GM19328 (cell line): Measurements from ENCODE around the gene TBC1D16.

Experiments
- ATAC-seq: cut with Tn5 transposase; IDR thresholded peaks from one replicate; pipeline ENCODE4 v1.9.1; 2021; ENCODE audit warnings: mild to moderate bottlenecking, moderate library complexity; ENCODE audit not compliant: unreplicated experiment

Gene TBC1D16

DNA sequence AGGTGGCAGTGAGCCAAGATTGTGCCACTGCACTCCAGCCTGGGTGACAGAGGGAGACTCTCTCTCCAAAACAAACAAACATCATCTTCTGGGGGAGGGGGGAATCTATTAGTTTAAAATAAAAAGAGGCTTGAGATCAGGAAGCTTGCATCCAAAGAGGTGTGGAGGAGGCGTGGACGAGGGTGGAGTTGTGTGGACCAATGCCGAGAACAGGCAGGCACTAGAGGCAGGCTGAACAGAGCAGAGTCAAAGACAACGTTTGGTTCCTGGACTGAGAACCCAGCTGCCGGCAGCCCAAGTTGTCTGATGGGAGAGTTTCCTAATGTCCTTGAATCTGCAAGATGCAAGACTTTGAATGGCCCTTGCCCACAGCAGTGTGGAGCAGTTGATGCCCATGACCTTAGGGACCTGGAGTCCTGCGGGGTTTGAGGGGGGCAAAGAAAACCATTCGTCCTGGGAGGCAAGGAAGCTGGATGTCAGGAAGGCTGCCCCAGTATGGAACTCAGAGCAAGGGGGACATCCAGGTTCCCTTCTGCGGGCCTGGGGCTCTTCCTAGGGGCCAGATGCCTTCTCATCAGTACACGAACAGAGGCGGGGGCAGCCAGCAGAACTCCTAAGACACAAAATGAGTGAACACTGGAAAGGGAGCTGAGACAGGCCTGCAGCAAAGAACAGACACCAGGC lies 9.2 kb downstream of the TBC1D16 start:
- ATAC-seq = no peak

DNA sequence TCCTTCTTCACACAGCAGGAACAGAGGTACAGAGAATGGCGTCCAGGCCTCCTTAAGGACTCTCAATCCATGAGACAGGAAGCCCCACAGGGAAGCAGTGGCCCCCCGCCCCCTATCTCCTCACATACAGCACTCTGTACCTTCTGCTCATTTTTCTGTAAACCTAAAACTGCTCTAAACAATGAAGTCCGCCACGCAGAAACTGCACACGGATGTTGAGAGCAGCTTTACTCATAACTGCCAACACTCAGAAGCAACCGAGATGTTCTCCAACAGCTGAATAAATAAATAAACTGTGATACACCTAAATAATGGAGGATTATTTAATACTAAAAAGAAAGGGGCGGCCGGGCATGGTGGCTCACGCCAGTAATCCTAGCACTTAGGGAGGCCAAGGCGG lies 9.9 kb downstream of the TBC1D16 start:
- ATAC-seq = no peak

DNA sequence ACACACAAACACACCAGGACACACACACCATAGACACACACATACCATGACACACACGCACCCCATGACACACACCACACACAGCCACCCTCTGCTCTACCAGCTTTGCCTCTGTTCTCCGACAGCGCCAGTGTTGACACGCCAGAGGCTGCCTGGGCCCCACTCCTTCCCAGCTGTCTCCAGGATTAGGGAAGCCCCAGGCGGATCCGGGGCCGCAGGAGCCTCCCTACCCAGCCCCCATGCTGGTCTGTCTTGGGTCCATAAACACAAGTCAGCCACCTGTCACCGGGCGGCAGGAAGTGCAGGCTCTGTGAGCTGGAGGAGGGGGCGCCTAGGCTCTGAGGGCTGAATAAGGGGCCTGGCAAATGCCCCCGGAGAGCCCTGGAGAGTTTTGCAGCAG lies 10.5 kb downstream of the TBC1D16 start:
- ATAC-seq = no peak

DNA sequence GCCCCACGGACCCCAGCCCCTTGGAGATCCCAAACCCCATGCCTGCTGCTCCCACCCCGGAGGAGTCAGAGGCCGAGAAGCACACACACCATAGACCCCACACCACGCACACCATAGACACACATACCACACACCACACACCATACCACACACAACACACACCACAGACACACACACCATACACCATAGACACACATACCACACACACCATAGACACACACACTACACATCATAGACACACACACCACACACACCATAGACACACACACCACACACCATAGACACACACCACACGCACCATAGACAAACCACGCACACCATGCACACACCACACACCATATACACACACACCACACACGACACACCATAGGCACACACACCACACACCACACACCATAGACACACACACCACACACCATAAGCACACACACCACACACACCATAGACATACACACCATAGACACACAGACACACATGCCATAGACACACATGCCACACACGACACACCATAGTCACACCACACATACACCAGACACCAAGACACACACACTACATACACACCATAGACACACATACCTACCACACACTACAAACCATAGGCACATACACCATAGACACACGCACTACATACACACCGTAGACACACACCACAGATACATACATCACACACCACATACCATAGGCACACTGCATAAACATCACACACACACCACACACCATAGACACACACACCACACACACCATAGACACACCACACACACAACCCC lies 11.3 kb downstream of the TBC1D16 start:
- no peak for ATAC-seq

DNA sequence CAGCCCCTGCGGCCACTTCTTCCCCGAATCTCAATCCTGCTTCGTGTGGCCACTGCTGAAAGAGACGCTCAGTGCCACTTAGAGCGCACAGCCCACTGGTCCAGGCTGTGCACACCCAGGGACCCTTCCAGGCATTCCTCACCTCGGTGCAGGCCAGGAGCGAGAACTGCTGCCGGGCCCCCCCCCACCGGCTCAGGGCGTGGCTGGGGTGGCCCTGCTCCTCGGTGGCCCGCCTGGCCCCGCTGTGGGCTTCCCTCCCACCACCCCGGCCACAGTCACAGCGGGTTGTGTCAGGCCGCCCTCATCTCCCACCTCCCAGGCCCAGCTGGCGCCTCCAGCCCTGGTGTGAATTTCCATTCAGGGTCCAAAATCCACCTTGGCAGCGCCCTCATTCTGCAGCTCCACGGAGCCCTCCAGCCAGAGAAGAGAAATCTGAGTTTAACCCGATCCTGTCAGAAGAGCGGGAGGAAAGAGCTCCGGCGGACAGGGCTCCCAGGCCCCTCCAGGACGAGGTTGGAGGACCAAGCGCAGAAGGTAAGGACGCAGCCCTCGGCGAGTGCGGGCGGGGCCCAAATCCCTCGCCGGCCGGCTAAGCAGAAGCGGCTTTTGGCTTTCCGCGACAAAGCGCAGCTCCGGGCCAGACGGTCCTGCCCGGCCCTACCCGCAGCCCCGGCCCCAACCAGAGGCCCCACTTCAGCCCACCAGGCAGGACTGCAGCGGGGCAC lies 12.0 kb downstream of the TBC1D16 start:
- ATAC-seq = no peak

DNA sequence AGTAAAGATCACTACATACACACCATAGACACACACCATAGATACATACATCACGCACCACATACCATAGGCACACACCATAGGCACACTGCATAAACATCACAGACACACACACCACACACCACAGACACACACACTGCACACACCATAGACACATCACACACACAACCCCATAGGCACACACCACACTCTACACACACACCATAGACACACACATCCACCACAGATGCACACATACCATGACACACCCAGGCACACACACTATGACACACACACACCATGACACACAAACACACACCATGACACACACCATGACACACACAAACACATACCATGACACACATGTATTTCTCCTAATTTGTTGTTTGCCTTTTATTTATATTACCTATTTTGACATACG lies 14.1 kb downstream of the TBC1D16 start:
- ATAC-seq = no peak

DNA sequence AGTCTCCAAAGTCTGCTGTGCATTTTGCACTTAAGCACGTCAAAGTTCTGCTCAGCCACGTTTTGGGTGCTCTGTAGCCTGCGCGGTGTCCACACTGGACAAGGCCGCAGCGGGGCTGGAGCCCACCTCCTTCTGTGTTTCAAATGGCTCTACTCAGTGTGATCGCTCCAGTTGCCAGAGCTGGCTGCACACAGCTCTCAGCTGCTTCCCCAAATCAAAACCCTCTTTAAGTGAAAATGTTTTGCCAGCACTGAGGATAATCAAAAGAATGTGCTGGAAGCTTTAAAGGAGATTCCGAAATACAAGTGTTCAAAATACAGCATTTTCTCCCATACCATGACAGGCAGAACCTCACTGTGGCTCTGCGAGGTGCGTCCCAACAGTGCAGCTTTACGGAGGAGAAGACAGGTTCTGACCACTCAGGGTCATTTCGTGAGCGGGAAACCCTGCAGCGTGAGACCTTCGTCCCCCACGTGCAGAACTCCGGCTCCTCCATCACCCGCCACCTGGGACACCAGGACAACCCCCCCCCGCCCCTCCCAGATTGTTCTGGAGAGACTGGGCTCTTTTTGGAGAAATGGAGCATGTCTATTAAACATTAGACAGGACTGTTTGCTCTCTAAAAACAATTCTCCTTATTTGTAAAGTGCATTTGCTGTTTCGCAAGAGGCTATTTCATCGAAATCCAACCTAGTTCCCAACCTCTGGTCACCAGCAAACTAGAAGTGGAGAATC lies 16.6 kb downstream of the TBC1D16 start:
- no peak for ATAC-seq

DNA sequence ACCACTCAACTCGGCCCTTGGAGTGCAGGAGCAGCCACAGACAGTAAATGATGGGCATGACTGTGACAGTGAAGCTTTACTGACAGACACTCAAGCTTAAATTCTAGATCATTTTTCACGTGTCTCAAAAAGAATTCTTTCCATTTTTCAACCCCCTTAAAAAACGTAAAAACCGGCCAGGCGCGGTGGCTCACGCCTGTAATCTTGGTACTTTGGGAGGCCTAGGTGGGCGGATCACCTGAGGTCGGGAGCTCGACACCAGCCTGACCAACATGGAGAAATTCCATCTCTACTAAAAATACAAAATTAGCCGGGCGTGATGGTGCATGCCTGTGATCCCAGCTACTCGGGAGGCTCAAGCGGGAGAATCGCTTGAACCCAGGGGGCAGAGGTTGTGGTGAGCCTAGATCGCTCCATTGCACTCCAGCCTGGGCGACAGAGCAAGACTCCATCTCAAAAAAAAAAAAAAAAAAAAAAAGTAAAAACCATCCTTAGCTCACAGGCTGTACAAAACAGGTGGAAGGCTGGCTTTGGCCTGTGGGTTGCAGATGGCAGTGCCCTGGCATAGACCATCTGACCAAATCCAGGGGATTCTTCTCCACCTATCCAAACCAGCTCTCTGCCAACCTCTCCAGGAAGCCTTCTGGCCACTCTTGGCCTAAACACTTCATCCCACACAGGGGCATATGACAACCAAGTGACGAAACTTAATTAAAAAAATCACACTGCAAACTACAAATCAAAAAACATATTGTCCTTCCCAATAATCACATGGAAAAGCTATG lies 18.3 kb downstream of the TBC1D16 start:
- no peak for ATAC-seq

DNA sequence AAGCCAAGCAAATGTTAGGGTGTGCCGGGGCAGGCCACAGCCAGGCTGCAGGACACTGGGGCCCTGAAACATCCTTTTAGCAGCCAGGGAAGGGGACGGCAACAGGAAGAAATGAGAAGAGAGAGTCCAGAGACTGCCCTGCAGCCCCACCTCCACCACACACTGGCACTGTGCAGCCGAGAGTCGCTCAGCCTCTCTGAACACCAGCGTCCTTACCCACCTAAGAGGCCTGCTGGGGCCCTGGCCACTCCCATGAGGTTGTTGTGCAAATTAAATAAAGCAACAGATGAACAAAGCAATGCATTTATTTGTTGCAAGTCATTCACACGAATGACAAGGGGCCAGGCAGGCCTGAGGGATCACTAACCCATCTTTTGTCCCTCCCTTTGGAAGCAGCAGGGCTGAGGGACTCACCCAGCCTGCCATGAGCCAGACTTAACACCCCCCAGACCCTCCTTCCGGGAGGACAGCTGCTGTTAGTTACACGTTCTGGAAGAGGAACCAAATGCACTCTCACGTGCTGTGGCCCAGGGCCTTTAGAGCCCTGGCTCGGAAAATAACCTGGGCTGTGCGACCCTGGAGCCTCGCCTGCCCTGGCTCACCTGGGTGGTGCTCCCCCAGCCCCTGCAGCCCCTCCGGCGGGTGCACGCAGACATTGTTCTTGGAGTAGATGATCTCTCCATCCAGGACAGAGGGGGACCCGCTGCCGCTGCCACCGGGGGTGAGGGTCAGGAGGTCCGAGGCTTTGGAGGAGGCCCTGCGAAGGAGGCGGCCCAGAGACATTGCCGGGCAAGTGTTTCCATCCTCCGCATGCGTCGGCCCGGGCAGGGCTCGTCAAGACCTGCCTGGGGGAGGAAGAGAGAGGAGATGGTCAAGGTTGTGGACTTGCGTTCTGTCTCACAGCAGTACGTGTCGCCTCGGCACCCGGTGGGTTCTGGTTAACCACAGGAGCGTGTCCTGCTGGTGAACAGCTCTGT lies 22.6 kb downstream of the TBC1D16 start:
- ATAC-seq = no peak

DNA sequence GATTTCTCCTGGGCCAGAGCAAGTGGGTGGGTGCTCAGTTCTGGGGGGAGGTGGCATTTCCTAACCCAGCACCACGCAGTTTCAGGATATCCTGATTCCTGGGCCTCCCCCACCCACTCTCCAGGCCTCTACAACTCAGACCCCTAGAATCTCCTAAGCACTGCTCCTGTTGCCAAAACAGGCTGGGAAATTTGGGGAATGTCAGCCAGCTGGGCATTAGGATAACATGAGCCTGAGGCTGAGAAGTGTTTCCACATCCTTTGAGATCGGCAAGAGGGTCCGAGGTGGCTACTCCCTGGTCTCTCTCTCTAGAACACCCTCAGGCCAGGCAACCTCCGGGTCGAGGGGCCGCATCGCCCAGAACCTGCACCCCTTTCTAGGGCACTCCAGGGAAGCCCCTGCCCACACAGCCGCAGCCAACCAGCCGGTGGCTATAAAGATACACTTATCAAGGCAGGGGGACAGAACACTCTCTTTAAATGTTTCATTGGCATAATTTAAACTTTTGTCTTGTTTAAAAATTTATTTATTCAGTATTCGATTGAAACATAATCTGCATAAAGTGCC lies 23.6 kb downstream of the TBC1D16 start:
- ATAC-seq = no peak

DNA sequence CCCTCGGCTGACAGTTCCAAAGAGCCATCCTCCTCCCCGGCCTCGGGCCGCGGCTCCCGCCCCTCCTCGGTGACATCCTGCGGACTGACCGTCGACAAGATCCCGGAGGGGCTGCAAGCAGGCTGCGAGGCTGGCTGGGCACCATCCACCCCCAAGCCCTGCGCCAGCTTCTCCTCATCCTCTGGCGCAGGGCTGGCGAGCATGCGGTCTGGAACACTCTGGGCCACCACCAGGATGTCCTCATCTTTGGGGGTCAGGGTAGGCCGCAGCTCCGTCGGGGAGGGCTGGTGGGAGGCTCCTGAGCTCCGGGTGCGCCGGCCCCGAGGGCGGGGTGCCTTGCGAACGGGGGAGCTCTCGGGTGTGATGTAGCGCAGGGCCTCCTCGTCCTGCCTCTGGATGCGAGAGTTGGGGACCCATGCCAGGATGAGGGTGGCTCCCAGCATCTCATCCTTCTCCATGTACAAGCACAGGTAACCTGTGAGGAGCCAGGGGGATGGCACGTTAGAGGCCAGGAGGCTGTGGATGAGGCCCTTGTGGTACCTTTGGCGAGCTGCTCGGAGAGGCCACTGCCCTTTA lies 25.3 kb downstream of the TBC1D16 start:
- ATAC-seq = no peak

DNA sequence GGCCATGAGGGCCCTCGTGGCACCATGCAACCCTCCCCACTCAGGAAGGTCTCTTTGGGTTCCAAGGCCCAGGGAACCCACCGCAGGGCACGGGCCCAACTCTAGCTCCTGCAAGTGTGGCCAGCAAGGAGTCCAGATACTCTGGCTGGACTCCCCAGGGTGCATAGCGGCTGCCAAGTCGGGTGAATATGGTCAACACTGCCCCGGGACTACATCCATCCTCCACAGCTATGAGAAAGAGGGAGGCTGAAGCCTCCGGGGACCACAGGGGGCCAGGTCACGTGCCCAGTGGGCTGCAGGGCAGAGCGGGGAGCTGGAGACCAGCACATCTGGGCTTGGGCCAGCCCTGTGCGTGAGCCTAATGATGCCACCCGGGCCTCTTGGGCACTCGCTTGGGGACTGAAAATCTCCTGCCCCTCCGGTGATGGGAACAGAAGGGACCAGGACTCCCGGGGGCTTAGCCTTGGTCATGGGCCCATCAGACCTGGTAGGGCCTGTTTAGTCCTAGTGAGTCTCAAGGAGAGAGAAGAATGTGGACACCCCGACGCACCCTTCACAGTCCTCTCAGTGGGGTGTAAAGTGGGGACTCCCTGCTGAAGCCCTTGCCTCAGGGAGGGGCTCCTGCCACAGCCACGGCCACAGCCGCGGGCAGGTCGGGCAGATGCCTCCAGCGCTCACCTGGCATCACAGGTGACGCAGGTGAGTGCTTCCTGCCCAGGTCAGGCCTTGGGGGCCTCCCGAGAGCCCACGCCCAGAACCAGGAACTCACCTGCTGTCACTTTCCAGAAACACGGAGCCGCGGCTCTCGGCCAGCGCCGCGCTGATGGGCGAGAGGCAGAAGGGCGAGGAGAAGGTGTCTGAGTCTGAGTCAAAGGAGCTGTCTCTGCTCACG lies 26.0 kb downstream of the TBC1D16 start:
- ATAC-seq = no peak

DNA sequence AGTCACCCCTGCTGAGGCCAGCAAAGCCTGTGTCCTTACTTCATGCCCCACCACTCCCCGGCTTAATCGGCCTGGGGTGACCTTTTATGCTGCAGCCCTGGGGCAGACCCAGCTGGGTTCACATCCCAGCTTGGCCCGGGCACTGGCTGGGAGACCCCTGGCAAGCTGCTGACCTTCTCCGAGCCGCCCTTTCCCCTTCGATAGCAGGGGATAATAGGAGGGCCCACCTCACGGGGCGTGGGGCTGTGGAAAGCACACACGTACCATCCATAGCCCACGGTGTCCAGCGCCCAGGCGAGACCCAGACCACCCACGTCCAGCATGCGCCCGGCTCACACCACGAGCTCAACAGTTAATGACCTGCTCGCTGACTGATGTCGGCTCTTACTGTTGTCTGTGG lies 26.8 kb downstream of the TBC1D16 start:
- no peak for ATAC-seq

DNA sequence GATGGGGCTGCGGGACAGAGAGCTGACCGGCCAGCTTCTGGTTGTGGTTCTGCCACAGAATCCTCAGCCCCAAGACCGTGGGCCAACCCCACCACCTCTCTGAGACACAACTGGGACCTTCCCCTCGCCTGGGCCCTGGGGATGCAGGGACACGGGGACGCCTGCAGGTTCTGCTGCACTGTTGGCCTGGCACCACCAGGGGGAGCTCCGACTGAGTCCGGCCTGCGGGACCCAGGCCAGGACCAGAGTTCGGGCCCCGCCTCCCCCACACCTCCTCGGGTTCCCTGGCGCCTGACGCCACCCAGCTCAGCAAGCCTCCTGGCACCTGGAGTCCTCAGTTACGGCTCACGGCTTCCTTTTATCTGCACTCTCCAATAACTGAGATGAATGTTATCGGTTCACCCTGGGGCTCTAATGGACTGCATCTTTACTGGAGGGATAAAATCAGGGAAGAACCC lies 27.3 kb downstream of the TBC1D16 start:
- no peak for ATAC-seq

DNA sequence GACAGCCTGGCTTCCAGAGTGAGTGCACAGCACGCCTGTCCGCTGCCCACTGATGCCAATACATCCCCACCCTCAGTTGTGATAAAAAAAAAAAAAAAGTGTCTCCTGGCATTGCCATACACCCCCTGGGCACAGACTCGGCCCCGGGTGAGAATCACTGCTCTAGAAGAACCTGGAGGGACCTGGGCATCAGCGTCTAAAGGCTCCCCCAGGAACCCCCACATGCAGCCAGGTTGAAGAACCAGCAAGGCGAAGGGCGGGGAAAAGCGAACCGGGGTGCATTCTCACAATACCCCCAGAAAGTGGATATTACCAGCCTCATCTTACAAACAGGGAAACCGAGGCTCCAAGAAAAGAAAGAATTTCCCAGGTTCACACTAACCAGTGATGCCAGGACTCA lies 27.7 kb downstream of the TBC1D16 start:
- no peak for ATAC-seq

DNA sequence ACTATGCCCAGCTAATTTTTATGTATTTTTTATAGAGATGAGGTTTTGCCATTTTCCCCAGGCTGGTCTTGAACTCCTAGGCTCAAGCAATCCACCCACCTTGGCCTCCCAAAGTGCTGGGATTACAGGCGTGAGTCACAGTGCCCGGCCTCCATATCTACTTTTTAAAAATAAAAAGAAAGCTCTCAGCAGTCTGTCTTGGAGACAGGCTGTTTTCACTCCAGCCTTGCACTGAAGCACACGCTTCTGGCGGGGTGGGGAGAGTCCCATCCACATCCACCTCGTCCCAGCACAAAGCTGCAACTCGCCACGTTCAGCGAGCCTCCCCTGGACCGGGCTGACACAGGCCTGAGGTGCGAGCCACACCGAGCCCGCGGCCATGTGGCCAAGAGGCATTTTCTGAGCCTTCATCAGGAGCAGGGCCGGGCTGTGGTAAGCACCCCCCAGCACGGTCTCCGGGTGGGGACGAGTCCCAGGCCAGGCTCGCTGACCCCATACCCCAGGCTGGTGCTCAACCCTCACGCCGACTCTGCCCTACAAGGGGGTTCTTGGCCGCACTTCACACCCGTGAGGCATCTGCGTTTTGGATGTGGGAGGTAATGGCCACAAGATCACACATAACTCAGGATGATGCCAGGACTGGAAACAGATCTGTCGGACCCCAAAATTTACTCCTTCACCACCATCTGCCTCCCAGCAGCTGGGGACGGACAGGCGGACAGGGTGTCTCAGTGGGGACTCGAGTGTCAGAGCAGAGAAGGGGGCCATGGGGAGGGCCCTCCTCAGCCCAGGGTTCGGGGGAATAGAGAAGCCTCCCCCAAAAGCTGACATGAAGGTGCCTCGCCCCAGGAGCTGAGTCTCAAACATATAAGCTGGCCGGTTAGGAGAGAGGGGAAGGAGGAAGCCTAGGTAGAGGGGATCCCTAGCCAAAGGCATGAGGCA lies 28.6 kb downstream of the TBC1D16 start:
- no peak for ATAC-seq

DNA sequence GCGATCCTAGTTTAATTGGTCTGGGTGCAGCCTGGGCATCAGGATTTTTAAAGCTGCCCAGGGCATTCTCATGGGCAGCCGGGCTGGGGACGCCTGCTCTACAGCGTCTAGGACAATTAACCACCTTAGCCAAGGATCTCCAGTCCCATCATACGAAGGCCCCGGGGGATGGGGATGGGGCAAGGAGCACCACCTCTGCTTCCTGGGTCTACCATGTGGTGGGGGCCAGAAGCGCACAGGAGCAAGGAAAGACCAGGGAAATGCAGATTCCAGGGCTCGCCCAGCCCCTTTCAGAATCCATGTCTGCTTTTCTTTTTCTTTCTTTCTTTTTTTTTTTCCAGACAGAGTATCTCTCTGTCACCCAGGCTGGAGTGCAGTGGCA lies 29.3 kb downstream of the TBC1D16 start:
- ATAC-seq = no peak
